ENCODE results near the gene TCP1. TPM values are rescaled to one million over a fixed set of nuclear protein-coding genes. Genes with fewer than 3 reads are reported as not detected.

The TCP1 gene
- 100 to 1,000 TPM; 109 to 230 (median 154) TPM for total RNA-seq

GRCh38 chr6:159789377-159790148 is at the start of gene TCP1:
TCP1 (minus strand) TSS chr6:159789602; CDS start chr6:159789468, 134 bp downstream.
- TF ChIP-seq, protein P1, sequence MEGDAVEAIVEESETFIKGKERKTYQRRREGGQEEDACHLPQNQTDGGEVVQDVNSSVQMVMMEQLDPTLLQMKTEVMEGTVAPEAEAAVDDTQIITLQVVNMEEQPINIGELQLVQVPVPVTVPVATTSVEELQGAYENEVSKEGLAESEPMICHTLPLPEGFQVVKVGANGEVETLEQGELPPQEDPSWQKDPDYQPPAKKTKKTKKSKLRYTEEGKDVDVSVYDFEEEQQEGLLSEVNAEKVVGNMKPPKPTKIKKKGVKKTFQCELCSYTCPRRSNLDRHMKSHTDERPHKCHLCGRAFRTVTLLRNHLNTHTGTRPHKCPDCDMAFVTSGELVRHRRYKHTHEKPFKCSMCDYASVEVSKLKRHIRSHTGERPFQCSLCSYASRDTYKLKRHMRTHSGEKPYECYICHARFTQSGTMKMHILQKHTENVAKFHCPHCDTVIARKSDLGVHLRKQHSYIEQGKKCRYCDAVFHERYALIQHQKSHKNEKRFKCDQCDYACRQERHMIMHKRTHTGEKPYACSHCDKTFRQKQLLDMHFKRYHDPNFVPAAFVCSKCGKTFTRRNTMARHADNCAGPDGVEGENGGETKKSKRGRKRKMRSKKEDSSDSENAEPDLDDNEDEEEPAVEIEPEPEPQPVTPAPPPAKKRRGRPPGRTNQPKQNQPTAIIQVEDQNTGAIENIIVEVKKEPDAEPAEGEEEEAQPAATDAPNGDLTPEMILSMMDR (IDR thresholded peaks at IDR 0.05; ENCODE audit: low read depth): no peak

DNA sequence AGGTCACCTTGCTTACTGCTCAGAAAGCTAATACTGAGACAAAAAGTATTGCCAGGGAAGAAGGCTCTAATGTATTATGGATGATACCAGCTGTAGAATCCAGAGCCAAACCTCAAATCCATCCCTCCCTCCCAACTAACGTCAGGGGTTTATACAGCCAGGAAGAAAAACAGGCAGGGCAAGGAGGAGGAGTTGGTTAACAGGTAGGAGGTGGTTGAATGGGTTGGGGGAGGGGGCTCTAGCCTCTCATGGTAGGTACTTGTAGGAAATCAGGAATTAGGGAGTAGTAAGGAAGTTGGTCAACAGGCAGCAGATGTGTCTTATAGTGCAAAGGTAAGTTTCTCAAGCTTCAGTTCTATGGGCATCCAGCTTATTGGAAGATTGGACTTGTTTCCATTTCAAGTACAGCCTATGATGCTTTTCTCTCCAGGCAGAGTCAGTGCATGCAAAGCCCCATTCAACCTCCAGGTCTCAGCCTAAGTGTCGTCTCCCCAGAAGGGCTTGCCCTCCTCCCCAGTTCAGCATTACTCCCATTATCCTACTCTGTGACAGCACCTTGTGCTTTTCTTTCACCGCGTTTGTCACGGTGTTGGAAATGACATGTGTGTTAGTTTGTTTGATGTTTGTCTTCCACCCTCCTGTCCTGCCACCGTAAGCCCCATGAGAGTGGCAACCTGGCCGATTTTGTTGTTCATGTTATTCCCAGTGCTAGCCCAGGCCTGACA is 48.8 kb upstream of the TCP1 start:
- TF ChIP-seq, protein P1 (IDR thresholded peaks at IDR 0.05; ENCODE audit: low read depth): no peak

DNA sequence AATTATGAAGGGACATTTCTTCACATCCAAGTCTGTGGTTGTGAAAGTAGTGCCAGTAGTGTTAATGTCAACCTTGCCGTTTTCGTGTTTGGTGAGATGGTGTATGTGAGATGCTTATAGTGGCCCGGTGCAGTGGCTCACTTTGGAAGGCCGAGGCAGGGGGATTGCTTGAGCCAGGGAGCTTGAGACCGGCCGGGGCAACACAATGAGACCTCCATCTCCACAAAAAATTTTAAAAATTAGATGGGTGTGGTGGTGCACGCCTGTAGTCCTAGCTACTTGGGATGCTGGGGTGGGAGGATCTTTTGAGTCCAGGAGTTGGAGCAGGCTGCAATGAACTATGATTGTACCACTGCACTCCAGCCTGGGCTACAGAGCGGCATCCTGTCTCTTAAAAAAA is 48.1 kb upstream of the TCP1 start:
- TF ChIP-seq, protein P1 (IDR thresholded peaks at IDR 0.05; ENCODE audit: low read depth): no peak

GRCh38 chr6:159836718-159837490 is 47.5 kb upstream of the TCP1 start:
- TF ChIP-seq, protein P1 (IDR thresholded peaks at IDR 0.05; ENCODE audit: low read depth): no peak

DNA sequence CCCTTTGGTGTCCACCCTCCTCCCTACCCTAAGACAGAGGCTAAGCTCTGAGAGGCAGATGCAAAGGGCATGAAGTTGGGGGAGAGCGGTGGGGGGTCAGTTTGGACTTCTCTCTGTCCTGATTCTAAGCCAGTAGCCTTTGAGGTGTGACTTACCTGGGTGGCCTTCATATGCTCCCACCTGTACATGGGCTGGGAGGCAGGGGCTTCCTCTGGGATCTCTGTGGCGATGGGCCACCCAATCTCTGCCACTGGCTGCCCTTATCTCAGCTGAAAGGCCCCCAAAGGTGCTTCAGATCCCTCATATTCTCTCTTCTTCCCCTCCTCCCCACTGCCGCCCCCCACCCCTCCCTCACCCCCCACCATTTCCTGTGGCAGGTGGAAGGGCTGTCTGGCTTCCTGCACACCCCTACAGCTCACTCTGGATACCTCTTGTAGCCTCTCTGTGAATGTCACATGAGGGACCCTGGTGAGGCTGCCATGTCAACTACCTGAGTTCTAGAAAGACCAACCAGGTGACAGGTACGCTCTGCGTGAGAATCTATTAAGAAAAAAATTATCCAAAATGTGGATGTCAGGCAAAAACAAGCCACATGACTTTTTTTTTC is 44.7 kb upstream of the TCP1 start:
- TF ChIP-seq, protein P1 (IDR thresholded peaks at IDR 0.05; ENCODE audit: low read depth): no peak

GRCh38 chr6:159833556-159833955 is 44.2 kb upstream of the TCP1 start:
- TF ChIP-seq, protein P1 (IDR thresholded peaks at IDR 0.05; ENCODE audit: low read depth): no peak
